DMS153 treated with DMSO at 0.1 percent for 48 hours (cell line): ENCODE measurements around the gene TTC4.
A peak's percentile ranks its signal among the peaks of the same experiment; 100 is the strongest.
"Not testable (repeated sequence)": the region's sequence is repeated elsewhere in the genome, so short reads cannot be mapped to it uniquely, and the experiment has no call there.

Source experiments
- DNase-seq: peaks from one replicate; lab custom pipeline; 2025; ENCODE audit not compliant: unreplicated experiment; lab: John Stamatoyannopoulos, UW

TTC4 gene

DNA sequence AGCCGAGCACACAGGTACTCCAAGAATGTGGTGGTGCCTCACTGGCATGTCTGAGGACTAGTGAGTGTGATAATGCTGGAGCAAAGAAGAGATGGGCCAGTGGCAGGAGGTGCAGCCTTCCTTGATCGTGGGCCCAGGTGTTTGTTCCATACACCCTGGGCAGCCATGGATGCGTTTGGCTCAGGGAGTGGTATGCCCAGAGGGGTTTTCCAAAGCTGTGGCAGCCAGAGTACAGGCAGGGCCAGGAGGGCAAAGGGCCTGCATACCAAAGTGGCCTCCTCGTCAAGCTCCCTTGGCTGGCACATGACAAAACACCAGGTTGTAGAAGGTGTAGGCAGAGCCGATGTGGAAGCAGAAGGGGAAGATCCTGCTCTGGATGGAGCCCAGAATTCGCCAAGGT, 29.6 kb downstream of the TTC4 start:
- DNase-seq: no peak

DNA sequence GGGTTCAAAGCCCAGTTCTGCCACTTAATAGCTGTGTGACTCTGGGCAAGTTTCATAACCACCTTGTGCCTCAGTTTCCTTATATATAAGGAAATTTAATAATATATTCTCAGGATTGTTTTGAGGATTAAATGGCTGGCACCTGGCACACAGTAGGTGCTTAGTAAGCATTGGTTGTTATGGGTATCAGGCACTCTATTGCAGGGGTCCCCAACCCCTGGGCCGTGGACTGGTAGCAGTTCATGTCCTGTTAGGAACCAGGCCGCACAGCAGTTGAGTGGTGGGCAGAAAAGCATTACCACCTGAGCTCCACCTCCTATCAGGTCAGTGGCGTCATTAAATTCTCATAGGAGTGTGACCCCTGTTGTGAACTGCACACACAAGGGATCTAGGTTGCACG, 30.2 kb downstream of the TTC4 start:
- DNase-seq: no peak

DNA sequence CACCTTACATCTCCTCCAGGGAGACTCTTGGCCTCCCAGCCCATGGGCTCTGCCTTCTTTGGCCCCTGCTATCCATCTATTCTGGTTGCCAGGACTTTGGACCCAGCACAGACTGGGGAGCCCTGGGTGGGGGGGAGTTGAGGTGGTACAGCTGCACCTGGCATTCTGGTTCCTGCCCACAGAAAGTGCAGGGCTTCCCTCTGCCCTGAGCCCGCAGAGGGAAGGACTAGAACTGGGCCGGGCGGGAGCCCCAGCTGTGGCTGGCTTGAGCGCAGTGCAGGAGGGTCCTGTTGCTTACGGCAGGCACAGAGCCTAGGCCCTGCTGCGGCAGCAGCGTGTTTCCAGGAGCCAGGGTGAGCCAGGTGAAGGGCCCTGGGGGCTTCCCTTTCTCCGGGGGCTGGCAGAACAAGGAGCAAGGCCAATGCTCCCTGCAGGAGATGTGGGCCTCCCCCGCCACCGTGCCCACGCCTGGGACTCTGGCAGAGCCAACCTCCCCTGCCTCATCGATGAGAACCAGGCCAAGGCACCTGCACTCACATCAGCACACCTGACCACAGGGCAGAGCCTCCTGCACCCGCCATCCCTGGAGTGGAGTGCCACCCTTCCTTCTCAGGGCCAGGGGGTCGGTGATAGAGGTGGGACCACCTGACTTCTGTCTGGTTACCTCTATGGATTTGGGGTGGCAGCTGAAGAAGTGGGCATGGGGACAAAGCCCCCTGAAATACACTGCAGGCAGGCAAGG, 32.6 kb downstream of the TTC4 start:
- no peak for DNase-seq

DNA sequence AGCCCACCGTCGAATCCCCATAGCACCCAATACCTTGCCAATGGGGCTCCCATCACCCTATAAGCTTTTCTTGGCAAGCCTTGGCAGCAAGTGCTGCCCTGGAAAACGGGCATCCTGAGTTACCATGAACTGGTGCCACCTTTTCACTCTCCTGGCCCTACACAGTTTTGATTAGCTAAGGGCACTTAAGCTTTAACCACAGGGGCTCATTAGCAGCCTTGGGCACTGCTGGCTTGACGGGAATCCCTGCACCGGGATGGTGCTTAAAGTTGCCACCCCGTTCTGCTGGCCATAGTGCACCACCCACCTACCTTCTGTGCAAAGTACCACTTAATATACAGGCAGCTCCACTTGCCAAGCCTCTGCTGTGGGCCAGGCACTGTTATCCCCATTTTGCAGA, 34.9 kb downstream of the TTC4 start:
- DNase-seq: no peak

DNA sequence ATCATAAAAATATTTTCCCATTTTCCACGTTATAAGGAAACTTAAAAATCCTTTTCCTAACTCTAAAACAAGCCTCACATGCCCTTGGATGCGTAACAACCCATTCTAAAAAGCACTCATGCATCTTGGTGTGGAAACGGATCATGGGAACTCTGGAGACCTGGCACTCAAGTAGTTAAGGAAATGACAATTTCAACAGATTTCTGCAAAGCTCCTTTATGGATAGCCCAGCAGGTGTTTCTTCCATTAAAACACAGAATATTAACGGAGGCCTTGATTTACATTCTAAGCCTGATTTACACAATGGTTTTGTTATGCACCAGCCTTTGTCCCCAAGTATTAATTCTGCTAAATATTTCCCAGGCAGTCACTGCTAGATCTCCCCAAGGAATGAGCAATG, 35.8 kb downstream of the TTC4 start:
- no peak for DNase-seq

DNA sequence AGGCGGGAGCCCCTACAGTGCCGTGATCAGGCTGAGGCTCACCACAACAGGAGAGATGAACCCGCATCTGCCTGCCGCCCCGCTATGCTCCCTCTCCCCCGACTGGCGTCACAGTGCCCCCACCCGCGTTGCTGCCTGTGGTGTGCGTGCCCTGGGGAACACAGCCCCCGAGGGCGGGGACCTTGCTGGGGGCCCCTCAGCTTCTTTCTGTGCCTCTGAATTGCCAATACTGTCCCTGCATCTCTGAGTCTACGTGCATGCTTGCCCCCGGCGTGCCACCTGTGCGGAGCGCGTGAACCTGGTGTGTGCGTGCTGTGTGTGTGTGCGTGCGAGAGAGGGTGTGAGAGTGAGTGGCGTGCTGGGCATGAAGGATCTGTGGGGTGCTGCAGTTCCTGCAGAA, 38.4 kb downstream of the TTC4 start:
- DNase-seq: no peak

DNA sequence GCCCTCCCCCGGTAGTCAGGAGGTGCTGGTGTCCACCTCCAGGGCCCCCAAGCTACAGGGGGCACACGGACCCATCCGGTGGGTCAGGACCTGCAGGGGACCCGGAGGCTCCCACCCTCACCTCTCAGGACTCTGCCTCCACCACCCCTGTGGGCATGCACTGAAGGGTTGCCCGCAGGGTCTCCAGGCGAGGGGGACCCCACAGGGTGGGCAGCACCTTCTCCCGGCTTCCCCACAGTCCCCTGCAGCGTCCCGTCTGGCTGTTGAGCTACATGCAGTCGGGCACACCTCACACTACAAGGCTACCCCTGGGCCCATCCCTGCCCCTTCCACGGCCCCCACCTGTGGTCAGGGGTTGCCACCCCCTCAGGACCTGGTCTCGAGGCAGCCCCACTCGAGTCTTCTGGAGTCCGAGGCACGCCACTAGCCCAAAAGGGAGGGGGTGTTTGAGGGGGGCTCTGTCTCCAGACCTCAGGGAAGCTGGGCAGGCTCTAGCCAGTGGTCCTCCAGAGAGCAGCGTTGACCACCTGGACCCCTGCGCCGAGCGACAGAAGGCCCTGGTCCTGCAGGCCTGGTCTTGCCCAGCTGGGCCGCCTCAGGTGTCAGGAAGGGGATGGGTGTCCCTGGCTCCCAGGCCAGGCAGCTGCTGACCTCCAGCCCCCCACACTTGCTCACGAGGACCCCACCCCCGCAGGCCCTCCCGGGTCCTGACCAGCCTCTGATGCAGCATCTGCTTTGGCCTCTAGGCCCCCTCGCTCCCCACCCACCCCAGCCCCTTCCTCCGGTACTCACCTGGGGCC, 39.0 kb downstream of the TTC4 start:
- DNase-seq: no peak

DNA sequence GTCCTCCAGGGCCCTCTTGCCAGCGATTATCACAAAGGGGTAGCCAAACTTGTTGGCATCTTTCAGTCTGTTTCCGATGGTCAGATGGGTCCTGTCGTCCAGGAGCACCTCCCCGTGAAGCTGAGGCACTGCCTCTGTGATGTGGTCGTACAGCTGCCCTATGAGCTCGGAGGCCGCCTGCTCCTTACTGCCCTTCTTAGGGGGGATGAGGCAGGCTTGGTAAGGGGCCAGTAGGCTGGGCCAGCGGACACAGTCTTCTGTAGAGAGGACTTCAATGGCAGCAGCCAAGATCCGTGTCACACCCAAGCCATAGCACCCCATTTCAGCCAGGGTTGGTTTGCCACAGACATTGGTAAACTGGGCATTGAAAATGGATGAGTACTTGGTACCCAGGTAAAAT, 42.2 kb downstream of the TTC4 start:
- no peak for DNase-seq

DNA sequence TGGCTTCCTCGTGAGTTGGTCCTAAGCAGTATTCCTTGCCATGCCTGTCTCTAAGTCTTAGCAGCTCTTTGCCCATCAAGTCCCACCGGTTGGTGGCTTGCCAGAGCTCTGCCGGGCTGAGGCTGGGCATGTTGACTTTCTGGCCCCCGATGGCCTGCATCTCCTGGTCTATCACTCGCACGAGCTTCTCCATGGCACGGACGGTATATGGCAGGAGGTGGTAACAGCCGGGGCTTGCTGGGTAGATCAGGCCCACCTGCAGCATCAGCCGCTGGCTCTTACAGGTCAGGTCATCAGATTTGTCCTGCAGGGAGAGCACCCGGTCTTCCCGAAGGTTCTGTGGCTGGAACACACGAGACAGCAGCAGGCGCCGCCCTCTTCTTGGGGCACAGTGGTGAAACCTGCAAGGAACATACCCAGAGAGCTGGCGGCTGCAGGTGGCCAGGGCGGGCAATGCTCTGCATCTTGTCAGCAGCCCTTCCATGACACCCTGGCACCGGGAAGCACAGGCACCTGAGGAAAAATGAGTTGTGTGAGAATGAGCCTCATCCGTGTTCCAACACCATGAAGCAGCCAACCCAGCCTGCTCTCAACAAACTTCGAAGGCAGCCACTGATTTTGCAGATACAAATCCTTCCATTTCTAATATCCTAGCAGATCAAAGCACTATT, 43.2 kb downstream of the TTC4 start:
- DNase-seq: no peak

DNA sequence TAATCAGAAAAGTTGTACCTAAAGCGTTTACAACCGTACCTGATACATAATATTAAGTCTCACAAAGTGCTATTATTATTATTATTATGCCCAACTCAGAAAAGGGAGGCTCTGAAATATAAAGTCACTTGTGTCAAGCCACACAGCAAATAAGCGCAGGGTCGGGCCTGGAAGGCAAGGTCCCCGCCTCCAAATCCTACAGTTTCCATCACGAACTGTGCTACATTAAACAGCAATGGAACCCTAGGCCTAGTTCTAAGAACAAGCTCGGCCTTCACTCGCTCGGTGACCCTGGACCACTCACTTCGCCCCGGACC, 48.1 kb downstream of the TTC4 start:
- no peak for DNase-seq

DNA sequence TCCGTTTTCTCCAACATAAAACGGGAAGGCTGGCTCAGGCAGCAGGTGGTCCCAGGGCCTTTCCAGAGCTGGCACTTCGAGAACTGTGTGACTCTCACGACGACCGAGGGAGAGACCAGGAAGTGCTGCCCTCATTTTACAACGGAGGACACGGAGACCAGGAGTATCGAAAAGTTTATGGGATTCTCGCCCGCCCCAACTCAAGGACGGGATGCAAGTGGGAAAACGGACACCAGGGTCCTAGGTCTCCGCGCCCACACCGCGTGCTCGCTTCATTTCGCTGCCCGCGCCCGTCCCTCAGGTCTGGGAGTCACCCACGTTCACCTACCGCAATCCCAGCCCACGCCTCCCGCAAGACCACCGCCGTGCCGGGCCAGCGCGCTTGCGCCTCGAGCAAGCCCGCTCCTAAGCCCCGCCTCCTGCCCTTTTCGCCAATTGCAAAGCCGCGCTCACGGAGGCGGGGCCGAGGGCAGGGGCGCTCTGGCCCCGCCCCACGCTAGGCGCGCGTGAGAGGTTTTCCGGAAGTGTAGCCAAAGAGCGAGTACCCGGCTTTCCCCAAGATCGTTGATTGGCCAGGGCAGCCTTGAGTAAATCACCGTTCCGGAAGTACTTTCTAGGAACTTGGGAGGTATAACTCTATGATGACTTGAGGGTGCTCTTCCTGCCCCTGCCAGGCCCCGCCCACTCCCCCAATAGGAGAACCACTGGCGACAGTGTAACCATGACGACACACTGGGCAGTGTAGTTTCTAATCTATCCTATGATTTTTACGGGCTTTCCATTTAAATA, 48.7 kb downstream of the TTC4 start, which contains the start of gene PARS2:
Gene PARS2, minus strand, starts transcription at position 391 of the 789 bp plus-strand sequence. CDS start 5,362 bp downstream, outside the sequence.
- peak; percentile 99 for DNase-seq

DNA sequence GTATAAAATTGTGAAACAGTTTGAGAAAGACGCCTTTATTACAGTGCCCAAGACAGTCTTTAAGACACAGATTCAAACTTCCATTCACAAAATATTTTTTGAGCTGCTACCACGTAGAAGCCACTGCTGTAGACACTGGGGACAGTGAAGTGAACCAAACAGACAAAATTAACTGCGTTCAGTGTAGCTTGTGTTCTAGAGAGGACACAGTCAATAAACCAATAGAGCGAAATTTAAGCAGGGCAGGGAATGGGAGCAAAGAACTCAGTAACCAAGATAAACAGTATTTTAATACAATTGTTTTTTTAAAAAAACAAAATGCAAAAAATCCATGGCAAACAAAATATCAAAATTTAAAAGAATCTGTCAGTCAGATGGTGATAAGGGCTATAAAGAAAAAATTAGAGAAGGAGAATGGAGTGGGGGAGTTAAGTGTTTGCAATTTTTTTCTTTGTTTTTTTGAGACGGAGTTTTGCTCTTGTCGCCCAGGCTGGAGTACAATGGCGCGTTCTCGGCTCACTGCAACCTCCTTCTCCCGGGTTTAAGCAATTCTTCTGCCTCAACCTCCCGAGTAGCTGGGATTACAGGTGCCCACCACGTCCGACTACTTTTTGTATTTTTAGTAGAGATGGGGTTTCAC, 49.4 kb downstream of the TTC4 start:
- no peak for DNase-seq

DNA sequence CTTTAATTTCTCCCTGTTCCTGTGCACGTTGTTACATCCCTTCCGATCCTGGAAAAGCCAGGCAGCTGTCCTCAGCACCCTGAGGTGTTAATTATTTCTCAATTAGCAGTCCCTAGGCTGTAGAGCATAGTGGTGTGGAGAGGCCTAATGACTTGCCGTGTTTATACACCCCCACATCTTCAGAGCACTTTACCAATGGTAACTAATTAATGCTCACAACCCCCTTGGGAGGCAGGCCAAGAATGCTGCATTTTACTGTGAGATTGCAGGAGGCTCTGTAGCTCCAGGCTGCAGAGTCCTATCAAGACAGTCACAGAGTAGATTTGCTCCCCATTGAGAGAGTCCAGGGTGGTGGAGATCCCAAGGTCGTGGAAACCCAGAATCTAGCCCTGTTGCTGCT, 51.1 kb downstream of the TTC4 start:
- DNase-seq: no peak

DNA sequence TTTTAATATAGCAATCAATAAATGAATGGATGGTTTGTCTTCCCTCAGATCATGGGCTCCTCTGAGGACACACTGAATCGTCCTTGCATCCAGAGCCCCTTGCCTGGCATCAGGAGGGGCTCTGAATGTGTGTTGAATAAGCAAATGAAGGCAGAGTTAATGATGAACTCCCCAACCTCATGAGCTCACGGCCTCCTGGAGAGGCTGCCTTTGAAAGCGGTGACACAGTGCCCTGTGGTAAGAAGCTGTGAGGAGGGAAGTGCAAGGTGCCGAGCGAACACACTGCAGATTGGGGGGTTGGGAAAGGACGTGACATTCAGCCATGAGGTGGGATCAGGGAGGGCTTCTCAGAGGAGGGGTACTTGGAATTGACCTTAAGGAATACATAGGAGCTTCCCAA, 51.9 kb downstream of the TTC4 start:
- DNase-seq: no peak

DNA sequence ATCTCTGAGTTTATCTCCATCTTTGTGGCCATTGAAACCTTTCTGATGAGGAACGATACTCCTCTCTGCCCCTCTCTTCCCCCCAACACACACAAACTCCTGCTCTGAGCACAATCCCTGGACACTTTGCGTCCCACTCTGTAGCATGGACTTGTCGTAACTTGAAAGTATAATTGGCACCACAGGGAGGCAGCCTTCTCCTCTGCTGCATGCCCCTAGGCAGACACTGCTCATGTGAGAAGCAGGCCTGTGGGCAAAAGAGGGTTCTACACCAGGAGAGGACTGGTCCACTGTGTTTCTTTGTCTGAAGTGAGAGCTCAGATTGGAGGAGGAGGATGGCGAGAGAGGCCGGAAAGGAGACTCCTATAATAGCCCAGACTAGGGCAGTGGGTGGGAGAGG, 52.4 kb downstream of the TTC4 start:
- no peak for DNase-seq

DNA sequence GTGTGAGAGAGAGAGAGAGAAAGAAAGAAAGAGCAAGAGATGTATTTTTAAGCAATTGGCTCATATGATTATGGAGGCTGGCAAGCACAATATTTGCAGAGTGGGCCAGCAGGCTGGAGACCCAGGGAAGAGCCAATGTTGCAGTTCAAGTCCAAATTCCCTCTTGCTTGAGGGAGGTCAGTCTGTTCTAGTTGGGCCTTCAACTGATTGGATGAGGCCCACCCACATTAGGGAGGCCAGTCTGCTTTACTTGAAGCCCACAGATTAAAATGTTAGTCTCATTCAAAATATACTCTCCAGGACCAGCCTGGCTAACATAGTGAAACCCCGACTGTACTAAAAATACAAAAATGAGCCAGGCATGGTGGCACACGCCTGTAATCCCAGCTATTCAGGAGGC, 57.3 kb downstream of the TTC4 start:
- no peak for DNase-seq

DNA sequence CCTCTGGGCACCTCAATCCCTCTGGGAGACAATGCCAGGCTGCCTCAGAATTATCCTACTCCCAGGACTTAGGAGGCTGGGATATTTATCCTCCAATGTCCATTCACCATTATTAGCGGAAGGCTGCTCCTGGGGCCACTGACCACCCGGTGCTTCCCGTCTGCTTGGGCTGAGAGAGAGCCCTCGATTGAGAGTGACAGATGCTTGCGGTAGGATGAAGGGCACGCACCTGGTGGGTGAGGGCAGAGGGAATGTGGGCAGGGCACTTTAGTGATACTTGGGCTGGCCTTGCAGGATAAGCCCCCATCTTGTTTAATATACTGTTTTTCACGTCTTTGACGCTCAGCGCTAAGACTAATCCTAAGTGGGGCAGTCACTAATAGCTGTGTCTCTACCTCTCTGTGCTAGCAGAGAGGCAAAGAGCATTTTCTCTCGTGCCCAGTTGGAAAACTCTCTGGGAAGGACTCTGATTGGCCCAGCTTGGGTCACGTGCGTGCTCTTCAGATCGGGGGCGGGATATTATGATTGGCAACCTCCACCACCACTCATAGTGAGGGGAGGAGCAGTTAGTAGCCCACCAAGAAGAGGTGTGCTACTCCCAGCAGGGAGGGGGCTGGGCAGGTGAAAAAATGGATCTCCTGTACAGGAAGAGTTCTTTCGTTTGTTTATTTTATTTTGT, 59.3 kb downstream of the TTC4 start:
- no peak for DNase-seq

DNA sequence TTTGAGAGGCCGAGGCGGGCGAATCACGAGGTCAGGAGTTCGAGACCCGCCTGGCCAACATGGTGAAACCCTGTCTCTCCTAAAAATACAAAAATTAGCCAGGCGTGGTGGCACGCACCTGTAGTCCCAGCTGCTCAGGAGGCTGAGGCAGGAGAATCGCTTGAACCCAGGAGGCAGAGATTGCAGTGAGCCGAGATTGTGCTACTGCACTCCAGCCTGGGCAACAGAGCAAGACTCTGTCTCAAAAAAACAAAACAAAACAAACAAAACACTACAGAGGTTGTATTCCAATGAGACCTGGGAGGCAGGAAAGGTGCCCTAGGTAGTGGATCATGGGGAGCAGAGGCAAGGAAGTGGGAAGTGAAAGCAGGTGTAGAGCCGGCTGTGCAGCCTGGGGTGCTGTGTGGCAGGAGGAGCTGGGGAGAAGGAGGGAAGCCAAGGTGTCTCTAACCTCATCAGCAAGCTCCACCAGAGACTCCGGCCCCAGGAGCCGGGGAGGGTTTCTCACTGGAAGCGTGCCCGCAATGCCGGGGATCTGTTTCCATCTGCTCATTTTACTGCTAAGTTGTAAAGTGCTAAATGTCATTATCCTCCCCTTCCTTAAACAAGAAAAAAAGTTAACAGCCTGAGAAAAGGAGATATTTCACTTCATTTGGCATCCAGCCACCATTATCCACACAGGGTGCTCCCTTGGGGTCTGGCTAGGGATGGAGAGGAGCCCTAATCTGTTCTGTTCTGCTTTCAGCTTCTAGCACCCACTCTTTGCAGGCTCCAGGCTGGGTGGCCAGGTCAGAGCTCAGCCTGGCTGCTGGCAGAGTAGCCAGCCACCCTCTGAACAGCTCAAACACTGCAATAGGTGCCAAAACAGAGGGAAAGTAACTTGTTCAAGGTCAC, 60.4 kb downstream of the TTC4 start:
- not testable (repeated sequence) for DNase-seq

DNA sequence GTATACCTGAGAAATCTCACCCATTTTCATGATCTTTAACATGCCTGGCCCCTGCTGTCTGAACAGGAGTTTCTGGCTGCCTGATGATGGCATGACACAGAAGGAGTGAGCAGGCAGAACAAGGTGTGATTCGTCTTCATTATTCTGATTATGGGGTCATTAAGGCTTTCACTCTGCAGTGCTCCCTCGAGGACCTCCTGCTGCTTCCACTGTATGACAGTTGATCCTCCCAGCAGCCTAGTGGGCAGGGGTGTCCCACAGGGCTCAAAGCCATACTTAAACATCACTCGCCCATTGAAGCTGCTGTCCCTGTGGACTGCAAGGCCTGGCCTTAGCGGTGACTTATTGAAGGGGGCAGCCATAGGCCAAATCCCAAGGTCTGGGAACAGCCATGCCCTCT, 61.4 kb downstream of the TTC4 start:
- no peak for DNase-seq
